Measurements from ENCODE around the gene FOXI2.

The FOXI2 gene

GRCh38 chr10:127740596-127740995 lies 3.6 kb downstream of the FOXI2 start:
- DNase-seq (ENCODE audit: low read depth in 1 of 2, low spot score in 1 of 2), result no peak

- no peak for DNase-seq (ENCODE audit: low read depth in 1 of 2, low spot score in 1 of 2)
Measured at GRCh38 chr10:127743205-127743604, 6.2 kb downstream of the FOXI2 start.

GRCh38 chr10:127744956-127745355 lies 8.0 kb downstream of the FOXI2 start:
- DNase-seq (ENCODE audit: low read depth in 1 of 2, low spot score in 1 of 2), result no peak

- no peak for DNase-seq (ENCODE audit: low read depth in 1 of 2, low spot score in 1 of 2)
Measured at GRCh38 chr10:127745861-127746260, 8.9 kb downstream of the FOXI2 start.

- DNase-seq (ENCODE audit: low read depth in 1 of 2, low spot score in 1 of 2), result no peak
Measured at GRCh38 chr10:127755753-127756152, 18.8 kb downstream of the FOXI2 start.

GRCh38 chr10:127756264-127756663 lies 19.3 kb downstream of the FOXI2 start:
- no peak for DNase-seq (ENCODE audit: low read depth in 1 of 2, low spot score in 1 of 2)

GRCh38 chr10:127757033-127757432 lies 20.0 kb downstream of the FOXI2 start:
- DNase-seq (ENCODE audit: low read depth in 1 of 2, low spot score in 1 of 2), result no peak

GRCh38 chr10:127759276-127759675 lies 22.3 kb downstream of the FOXI2 start:
- no peak for DNase-seq (ENCODE audit: low read depth in 1 of 2, low spot score in 1 of 2)

- DNase-seq (ENCODE audit: low read depth in 1 of 2, low spot score in 1 of 2), result no peak
Measured at GRCh38 chr10:127762925-127763324, 25.9 kb downstream of the FOXI2 start.

GRCh38 chr10:127774766-127775559 lies 38.0 kb downstream of the FOXI2 start:
- no peak for DNase-seq (ENCODE audit: low read depth in 1 of 2, low spot score in 1 of 2)

- no peak for DNase-seq (ENCODE audit: low read depth in 1 of 2, low spot score in 1 of 2)
Measured at GRCh38 chr10:127776816-127777215, 39.8 kb downstream of the FOXI2 start.

- no peak for DNase-seq (ENCODE audit: low read depth in 1 of 2, low spot score in 1 of 2)
Measured at GRCh38 chr10:127781412-127781811, 44.4 kb downstream of the FOXI2 start.

GRCh38 chr10:127787873-127788272 lies 50.9 kb downstream of the FOXI2 start:
- DNase-seq (ENCODE audit: low read depth in 1 of 2, low spot score in 1 of 2), result no peak

GRCh38 chr10:127790066-127790624 lies 53.2 kb downstream of the FOXI2 start:
- no peak for DNase-seq (ENCODE audit: low read depth in 1 of 2, low spot score in 1 of 2)
